NCI-H2196 treated with DMSO at 0.1 percent for 48 hours (cell line): ENCODE measurements around the gene NFU1.

Experiments
- DNase-seq: peaks from one replicate; lab custom pipeline; 2025; ENCODE audit not compliant: unreplicated experiment; lab: John Stamatoyannopoulos, UW

Gene NFU1

GRCh38 chr2:69353360-69353759 is 83.9 kb downstream of the NFU1 start:
- no peak for DNase-seq

GRCh38 chr2:69348781-69349180 is 88.5 kb downstream of the NFU1 start:
- DNase-seq = no peak
